Suprapubic skin (tissue), 3 donors: ENCODE data around the gene PDE4C.

Experiments
- CTCF ChIP-seq, 2 donors: fragments of 200-600 bp in 1 of 2; fragments of 450-650 bp in 1 of 2; sonication (generic) in 1 of 2; IDR thresholded peaks; one replicate each; pipeline ENCODE4 v1.5.1; 2016 to 2019; ENCODE audit warnings: antibody characterized with exemption in 2 of 2, mild to moderate bottlenecking in 1 of 2, moderate library complexity in 1 of 2
- EP300 ChIP-seq: sonication (generic); formaldehyde crosslinking; IDR thresholded peaks from one replicate; pipeline ENCODE4 v1.6.1; 2017; ENCODE audit warnings: antibody characterized with exemption
- POLR2A ChIP-seq, 2 donors: fragments of 450-650 bp; IDR thresholded peaks; one replicate each; pipeline ENCODE4 v1.6.1; 2017; ENCODE audit warnings: antibody characterized with exemption in 2 of 2, mild to moderate bottlenecking in 2 of 2, moderate library complexity in 2 of 2

GRCh38 chr19:18211683-18212082 is 14.6 kb downstream of the PDE4C start:
- TF ChIP-seq CTCF (IDR thresholded peaks at IDR 0.05) (no peak), EP300 (no peak), POLR2A (IDR thresholded peaks at IDR 0.05) (no peak)
